ENCODE measurements around the gene STRN. TPM values are rescaled to one million over a fixed set of nuclear protein-coding genes. Genes with fewer than 3 reads are reported as not detected.

STRN gene
- total and polyA plus RNA-seq, 4 donors = 3.7 to 35.9 (median 15.7) TPM

DNA sequence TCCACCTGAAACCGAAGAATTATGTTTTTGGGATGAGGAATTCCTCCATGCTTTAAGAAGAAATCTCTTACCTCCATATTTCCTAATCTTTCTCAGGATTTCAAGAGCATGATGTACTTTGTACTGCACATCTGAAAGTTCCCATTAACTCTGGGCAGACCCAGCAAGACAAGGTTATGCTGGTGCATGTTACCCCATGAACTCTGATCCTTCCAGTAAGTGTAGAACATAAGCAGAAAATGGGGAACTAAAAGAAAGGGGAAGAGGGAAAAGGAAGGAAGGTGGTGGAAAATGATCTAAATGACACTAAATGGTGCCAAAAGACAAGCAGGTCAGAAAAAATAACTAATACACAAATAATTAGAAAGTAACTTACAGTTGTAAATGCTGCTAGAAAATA lies 50.7 kb downstream of the STRN start:
- ATAC-seq (ENCODE audit: insufficient read depth, low FRiP score) (no peak), DNase-seq (no peak)
- TF ChIP-seq, protein P1, sequence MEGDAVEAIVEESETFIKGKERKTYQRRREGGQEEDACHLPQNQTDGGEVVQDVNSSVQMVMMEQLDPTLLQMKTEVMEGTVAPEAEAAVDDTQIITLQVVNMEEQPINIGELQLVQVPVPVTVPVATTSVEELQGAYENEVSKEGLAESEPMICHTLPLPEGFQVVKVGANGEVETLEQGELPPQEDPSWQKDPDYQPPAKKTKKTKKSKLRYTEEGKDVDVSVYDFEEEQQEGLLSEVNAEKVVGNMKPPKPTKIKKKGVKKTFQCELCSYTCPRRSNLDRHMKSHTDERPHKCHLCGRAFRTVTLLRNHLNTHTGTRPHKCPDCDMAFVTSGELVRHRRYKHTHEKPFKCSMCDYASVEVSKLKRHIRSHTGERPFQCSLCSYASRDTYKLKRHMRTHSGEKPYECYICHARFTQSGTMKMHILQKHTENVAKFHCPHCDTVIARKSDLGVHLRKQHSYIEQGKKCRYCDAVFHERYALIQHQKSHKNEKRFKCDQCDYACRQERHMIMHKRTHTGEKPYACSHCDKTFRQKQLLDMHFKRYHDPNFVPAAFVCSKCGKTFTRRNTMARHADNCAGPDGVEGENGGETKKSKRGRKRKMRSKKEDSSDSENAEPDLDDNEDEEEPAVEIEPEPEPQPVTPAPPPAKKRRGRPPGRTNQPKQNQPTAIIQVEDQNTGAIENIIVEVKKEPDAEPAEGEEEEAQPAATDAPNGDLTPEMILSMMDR (IDR thresholded peaks at IDR 0.05; ENCODE audit: control extremely low read depth, extremely low read depth) = no peak
- Histone ChIP-seq H3K9ac (ENCODE audit: insufficient read depth in 1 of 2, low read length in 2 of 2) (no peak overlapping the region), H3K36me3 (ENCODE audit: control insufficient read depth in 4 of 4, insufficient read depth in 4 of 4, low read length in 4 of 4) (peaks cover 3 to 17% (median 5%) of the 10 kb centered on the region in 4 donors), H3K9me3 (ENCODE audit: control insufficient read depth in 4 of 4, insufficient read depth in 3 of 4, low read length in 3 of 4) (no peaks in the 10 kb centered on the region), H3K27me3 (ENCODE audit: control insufficient read depth in 3 of 3, insufficient read depth in 3 of 3, low read length in 2 of 3) (no peaks in the 10 kb centered on the region), H3K4me3 (no peak overlapping the region), H3K4me1 (ENCODE audit: control insufficient read depth in 5 of 5, insufficient read depth in 5 of 5, low read length in 5 of 5) (peaks cover 0 to 18% (median 0%) of the 10 kb centered on the region in 5 donors), H3K27ac (ENCODE audit: low read depth in 1 of 2, low read length in 1 of 2) (no peak overlapping the region)
- 95 to 98% methylated on average over 1 of the region's 1 CpG for WGBS, 2 donors

- H3K9me3 ChIP-seq (ENCODE audit: control insufficient read depth in 4 of 4, insufficient read depth in 3 of 4, low read length in 3 of 4) = no peaks in the 10 kb centered on the region
- DNase-seq = no peak
- H3K27ac ChIP-seq (ENCODE audit: low read depth in 1 of 2, low read length in 1 of 2) = no peak overlapping the region
- no peak overlapping the region for H3K9ac ChIP-seq (ENCODE audit: insufficient read depth in 1 of 2, low read length in 2 of 2)
- H3K4me3 ChIP-seq = no peak overlapping the region
- peaks cover 0 to 18% (median 0%) of the 10 kb centered on the region in 5 donors for H3K4me1 ChIP-seq (ENCODE audit: control insufficient read depth in 5 of 5, insufficient read depth in 5 of 5, low read length in 5 of 5)
- TF ChIP-seq, protein P1 (IDR thresholded peaks at IDR 0.05; ENCODE audit: control extremely low read depth, extremely low read depth) = no peak
- H3K27me3 ChIP-seq (ENCODE audit: control insufficient read depth in 3 of 3, insufficient read depth in 3 of 3, low read length in 2 of 3) = no peaks in the 10 kb centered on the region
- H3K36me3 ChIP-seq (ENCODE audit: control insufficient read depth in 4 of 4, insufficient read depth in 4 of 4, low read length in 4 of 4) = peaks cover 3 to 17% (median 5%) of the 10 kb centered on the region in 4 donors
- no peak for ATAC-seq (ENCODE audit: insufficient read depth, low FRiP score)
Observed at GRCh38 chr2:36912695-36913094, 53.6 kb downstream of the STRN start.

- H3K4me3 ChIP-seq = no peak overlapping the region
- TF ChIP-seq, protein P1 (IDR thresholded peaks at IDR 0.05; ENCODE audit: control extremely low read depth, extremely low read depth) = no peak
Observed at GRCh38 chr2:36911012-36911411, 55.3 kb downstream of the STRN start.

GRCh38 chr2:36906277-36906676 lies 60.1 kb downstream of the STRN start:
- Histone ChIP-seq H3K27ac (ENCODE audit: low read depth in 1 of 2, low read length in 1 of 2) (no peak overlapping the region), H3K4me1 (ENCODE audit: control insufficient read depth in 5 of 5, insufficient read depth in 5 of 5, low read length in 5 of 5) (peaks cover 0 to 2% (median 0%) of the 10 kb centered on the region in 5 donors), H3K9me3 (ENCODE audit: control insufficient read depth in 4 of 4, insufficient read depth in 3 of 4, low read length in 3 of 4) (no peaks in the 10 kb centered on the region), H3K9ac (ENCODE audit: insufficient read depth in 1 of 2, low read length in 2 of 2) (no peak overlapping the region), H3K4me3 (no peak overlapping the region), H3K36me3 (ENCODE audit: control insufficient read depth in 4 of 4, insufficient read depth in 4 of 4, low read length in 4 of 4) (peaks cover 0 to 3% (median 1%) of the 10 kb centered on the region in 4 donors), H3K27me3 (ENCODE audit: control insufficient read depth in 3 of 3, insufficient read depth in 3 of 3, low read length in 2 of 3) (no peaks in the 10 kb centered on the region)
- ATAC-seq (ENCODE audit: insufficient read depth, low FRiP score) (no peak), DNase-seq (no peak)
- TF ChIP-seq, protein P1 (IDR thresholded peaks at IDR 0.05; ENCODE audit: control extremely low read depth, extremely low read depth) = no peak
- WGBS, 2 donors = 96 to 97% methylated on average over 4 of the region's 4 CpGs

More at GRCh38 chr2:36911012-36911411, 55.3 kb downstream of the STRN start:
- Histone ChIP-seq H3K9me3 (ENCODE audit: control insufficient read depth in 4 of 4, insufficient read depth in 3 of 4, low read length in 3 of 4) (no peaks in the 10 kb centered on the region), H3K36me3 (ENCODE audit: control insufficient read depth in 4 of 4, insufficient read depth in 4 of 4, low read length in 4 of 4) (peaks cover 3 to 17% (median 5%) of the 10 kb centered on the region in 4 donors), H3K4me1 (ENCODE audit: control insufficient read depth in 5 of 5, insufficient read depth in 5 of 5, low read length in 5 of 5) (peaks cover 0 to 18% (median 0%) of the 10 kb centered on the region in 5 donors), H3K9ac (ENCODE audit: insufficient read depth in 1 of 2, low read length in 2 of 2) (no peak overlapping the region), H3K27me3 (ENCODE audit: control insufficient read depth in 3 of 3, insufficient read depth in 3 of 3, low read length in 2 of 3) (no peaks in the 10 kb centered on the region), H3K27ac (ENCODE audit: low read depth in 1 of 2, low read length in 1 of 2) (no peak overlapping the region)
- no peak for ATAC-seq (ENCODE audit: insufficient read depth, low FRiP score)
- DNase-seq = no peak

Measured in lung (tissue), 12 donors.